NCI-H526 treated with DMSO at 0.1 percent for 48 hours (cell line): ENCODE measurements around the gene STAC.

Experiments
- DNase-seq: peaks from one replicate; lab custom pipeline; 2025; lab: John Stamatoyannopoulos, UW

The STAC gene, protein sequence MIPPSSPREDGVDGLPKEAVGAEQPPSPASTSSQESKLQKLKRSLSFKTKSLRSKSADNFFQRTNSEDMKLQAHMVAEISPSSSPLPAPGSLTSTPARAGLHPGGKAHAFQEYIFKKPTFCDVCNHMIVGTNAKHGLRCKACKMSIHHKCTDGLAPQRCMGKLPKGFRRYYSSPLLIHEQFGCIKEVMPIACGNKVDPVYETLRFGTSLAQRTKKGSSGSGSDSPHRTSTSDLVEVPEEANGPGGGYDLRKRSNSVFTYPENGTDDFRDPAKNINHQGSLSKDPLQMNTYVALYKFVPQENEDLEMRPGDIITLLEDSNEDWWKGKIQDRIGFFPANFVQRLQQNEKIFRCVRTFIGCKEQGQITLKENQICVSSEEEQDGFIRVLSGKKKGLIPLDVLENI

DNA sequence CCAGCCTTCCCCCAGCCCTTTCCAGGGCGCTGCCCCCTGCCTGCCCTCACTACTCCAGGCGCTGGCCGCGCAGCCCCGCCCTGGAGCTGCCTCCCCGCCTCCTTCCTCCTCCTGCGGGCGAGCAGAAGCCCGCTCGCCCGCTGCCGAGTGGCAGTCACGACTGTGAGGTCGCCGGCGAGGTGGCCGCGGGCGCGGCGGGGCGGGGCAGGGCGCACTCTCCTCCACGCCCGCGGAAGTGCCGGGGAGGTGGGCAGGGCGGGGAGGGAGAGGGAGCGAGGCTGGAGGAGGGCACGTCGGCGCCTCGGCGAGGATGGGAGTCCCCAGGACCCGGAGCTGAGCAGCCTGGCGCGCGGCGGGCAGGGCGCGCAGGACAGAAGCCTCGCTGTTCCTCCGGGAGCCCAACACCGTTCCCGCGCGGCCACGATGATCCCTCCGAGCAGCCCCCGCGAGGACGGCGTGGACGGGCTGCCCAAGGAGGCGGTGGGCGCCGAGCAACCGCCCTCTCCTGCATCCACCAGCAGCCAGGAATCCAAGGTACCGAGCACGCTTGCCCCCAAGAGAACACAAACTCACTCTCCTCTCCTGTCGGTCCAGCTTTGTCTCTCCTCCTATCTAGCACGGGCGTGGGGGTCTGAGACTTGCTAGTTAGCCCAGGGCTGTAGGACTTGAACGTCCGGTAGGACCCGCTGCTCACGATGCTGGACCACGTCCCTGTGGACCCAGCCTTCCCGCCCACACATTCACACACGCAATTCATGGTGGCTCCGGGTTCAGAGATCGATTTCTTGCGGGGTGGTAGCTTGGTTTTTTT, at the start of gene STAC:
Gene STAC (plus strand): TSS at position 284 of the 811 bp plus-strand sequence. CDS start 140 bp downstream, at position 424.
- DNase-seq, result no peak

DNA sequence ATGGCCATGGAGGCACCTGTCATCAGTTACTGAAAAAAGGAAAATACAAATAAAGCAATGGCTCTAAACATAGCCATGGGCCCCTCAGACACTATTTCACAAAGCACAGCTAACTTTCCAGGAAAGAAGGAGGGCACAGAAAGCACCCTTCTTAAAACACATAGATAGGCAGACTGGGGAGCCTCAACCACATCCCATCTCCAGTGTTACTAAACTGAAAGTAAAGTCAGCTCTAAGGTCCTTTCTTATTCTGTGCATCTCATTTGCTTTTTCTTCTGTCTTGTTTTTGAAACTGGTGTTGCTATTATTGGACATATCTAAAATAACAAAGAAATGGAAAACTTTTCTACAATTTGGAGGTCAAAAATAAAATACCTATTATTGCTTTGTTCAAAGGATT, 48.2 kb upstream of the STAC start:
- DNase-seq, result no peak

DNA sequence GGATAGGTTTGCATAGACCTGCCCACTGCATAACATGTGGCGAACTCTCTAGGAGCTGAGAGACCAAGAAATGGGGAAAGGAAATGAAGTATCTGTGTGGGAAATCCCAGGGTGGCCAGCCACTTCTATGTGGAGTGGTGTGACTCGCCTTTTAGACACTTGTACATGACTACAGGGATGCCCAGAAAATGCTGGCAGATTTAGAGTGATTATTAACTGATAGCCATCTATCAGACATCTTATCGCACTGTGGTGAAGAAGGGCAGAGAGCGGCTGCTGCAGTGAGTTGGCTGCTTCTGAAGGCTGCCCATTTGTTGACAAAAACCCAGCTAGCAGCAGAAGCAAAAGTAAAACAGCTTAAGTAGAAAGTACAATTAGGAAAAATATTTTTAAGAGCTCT, 18.1 kb upstream of the STAC start:
- no peak for DNase-seq

DNA sequence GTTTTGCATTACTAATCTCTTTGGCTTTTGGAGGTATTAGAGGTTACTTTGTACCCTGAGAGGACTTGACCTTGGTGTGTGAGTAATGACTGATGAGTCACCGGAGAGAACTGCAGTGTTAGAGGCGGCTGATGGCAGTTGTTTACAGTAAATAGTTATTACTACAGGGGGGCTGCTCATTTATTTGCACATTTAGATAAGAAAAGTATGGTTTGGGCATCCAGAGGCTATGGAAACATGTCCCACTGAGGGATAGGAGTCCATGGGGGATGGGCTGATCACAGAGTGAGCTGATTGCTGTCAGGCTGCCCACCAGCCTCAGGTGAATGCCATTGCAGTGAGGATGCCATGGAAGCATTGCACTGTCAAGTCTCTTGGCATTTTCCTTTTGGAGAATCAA, 17.3 kb upstream of the STAC start:
- DNase-seq, result no peak

DNA sequence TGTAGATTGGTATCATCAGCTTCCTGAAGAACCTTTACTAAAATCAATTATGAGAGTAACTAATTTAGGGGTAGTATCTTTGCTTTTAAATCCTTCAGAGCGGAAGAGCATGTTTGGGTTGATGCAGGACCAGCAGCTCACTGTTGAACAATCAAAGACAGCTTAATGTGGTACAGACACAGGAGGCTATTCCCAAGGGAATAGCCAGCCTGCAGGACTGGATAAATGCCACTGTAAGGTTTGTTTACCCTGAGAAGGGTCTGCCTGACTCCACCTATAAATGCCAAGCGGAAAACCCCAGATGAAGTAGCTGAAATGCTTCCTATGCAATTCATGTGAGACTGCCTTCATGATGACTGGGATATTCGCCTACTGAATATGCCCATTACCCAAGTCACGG, 16.0 kb upstream of the STAC start:
- DNase-seq, result no peak

DNA sequence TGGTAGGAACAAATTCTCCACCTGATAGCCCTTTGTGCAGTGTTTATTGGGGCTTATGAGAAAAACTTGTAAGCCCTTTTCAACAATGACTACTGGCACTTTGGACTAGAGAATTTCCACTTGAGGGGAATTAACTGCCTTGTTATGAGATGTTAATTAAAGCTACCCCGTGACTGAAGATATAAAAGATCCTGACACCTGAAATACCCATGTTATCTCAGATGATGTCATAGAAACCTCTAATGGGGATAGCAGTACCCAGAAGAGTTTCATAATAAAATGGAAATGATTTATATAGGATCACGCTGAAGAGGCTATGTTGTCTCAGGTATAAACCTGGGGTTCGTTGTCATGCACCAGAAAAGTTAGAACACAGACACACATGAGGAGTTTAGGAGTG, 14.5 kb upstream of the STAC start:
- DNase-seq, result no peak

DNA sequence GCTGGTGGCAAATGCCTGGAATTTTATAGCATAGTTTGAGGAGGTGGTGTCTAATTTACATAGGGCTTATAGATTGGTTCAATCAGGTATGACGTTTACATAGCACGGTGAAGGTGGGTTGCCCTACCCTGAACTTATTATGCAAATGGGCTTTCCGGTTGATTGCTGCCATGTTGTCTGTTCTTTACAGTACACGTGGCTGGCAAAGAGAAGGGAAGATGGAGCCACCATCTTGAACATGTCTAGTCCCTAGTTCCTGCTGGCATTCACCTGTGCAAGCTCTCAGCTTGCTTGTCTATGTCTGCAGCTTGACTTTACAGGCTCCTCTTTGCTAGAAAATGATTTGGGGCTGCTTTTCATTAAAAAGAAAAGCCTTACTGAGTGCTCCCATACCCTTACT, 14.0 kb upstream of the STAC start:
- DNase-seq, result peak; percentile 16

DNA sequence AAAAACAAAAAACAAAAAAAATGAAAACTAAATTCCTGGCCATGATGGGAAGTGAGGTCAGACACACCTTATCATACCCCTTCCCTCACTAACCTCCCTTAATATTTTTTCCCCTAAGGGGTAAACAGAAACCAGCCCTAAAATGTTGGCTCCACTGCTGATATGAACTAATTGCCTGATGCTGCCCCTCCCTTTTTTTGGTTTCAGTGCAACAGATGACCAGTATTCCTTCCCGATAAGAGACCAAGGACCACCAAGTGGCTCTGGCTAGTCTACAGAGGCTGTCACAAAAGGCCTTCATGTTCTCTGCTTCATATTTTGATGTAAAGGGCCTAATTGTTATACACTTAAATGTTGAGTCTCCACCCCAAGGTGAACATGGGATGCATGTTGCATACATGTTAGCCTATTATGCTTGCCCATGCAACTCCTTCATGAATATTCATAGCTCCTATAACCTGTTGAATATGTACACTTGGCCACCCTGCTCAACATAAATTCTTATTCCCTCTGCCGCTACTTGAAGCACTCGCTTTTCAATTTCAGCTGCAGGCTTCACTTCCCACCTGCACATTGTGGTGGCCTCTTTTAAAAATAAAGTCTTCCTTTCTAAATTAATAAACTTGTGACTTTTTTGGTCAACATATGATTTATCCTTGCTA, 12.3 kb upstream of the STAC start:
- no peak for DNase-seq

DNA sequence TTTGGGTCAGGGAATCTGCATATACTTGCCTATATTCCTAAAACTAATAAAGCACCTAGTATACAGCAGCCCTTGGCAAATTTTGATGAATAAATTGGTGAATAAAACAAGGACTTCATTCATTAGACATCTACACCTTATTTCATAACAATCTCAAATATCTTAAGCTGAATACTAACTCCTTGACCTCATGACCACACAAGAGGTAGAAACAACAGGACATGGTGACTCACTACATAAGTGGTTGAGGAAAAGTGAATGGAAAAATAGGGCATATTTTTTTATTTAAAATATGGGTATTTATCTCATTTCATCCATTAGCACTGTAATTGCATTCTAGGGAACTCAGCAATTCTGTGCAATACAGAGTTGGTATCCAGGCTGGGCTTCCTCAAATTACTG, 7.8 kb upstream of the STAC start:
- no peak for DNase-seq

DNA sequence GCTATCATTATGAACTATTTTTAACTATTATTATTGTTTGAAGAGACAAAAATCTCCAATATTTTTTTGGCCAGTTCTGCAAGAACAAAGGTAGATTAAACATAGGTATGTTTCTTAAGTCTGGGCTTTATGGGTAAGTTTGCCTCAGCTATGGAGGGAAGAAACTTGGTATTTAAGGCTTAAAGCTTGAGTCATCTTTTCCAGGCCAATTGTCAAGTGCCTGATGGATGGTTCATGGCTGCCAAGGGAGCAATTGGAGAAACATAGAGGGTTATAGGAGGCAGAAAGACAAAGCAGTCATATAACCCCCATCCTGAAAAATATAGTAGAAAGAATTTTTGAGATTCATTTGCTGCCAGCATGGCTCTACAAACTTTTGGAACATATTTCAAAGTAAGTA, 7.2 kb upstream of the STAC start:
- no peak for DNase-seq

DNA sequence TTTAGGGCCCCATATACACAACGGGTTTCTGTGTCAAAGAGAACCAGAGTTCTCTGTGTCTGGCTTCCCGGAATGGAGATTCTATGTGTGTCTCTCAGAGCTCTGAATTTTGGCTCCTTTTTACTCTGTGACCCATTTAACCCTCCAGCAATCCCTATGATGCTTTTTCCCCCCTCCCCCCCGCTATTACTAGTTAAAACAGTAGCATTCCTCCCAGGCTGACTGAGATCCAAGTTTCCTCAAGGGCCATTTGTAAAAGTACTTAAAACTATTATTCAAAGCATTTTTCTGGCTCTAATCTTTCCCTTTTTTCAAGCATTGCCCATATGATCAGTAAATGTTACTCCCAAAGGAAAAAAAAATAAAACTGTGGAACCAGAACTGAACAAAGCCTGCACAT, 6.6 kb upstream of the STAC start:
- DNase-seq, result no peak

DNA sequence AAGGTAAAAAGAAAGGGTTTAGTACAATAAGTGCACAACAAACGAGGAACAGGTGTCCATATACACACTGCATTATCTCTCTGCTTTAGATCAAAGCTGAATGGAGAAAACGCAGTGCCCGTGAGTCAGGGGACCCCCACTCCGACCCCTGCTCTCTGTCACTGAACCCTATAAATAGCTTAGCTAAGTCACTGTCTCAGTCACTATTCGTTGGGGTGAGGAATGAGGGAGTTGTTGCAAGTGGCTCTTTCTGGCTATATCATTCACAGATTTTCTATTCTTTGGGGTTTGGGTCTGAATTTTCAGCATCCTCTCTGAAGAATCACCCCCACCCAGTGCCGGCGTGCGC, 458 bp upstream of the STAC start:
- no peak for DNase-seq

DNA sequence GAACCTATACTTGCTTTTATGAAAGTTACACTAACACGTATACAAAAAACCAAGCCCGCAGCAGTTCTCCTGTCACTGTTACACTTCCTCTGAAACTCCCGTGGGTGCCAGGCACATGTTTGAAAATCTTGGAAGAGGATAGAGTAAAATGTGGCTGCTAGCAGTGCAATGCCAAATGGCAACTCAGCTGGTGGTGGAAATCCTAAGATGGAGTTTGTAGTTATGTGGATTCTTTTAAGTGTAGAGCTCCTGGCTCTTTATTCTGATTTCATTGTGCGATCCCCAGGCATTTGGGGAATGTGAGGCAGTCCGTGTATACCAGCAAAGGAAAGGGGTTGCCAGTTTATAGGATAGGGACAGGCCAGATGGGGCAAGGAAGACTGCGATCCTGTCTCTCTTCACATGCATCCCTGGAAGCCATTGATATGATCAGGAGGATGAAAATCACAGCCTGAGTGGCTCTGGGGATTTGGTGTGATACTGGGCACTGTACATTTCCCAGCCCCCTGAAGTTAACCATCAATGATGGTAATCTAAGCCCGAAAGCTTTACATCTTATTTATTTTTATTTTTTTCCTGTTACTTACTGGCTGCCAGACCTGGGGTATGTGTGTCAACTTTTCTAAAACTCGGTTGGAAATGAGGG, 1.1 kb downstream of the STAC start:
- no peak for DNase-seq

DNA sequence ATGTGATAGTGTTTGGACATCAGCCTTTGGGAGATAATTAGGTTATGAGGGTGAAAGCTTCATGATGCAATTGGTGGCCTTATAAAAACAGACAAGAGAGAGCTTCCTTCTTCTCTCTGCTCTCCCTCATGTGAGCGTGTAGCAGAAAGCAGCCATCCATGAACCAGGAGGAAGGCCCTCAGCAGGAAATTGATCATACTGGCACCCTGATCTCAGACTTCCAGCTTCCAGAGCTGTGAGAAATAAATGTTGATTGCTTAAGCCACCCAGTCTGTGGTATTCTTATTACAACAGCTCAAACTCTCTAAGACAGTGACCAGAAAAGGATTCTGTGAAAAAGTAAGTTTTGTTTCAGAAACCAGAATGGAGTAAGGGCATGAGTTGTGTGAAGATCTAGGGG, 13.3 kb downstream of the STAC start:
- no peak for DNase-seq

DNA sequence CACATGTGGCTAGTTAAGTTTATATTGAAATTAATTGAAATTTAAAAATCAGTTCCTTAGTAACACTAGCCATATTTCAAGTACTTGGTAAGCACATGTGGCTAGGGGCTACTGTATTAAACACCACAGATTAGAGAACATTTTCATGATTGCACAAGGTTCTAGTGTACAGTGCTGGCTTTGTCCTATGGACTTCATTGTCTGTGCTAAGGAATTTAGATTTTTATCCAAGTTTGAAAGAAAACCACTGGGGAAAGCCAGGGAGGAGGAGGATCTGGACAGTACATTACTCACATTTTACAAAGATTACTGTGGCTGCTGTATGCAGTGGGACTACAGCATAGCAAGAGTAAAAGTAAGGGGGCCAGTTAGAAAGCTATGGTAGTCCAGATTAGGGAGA, 13.9 kb downstream of the STAC start:
- DNase-seq, result no peak

DNA sequence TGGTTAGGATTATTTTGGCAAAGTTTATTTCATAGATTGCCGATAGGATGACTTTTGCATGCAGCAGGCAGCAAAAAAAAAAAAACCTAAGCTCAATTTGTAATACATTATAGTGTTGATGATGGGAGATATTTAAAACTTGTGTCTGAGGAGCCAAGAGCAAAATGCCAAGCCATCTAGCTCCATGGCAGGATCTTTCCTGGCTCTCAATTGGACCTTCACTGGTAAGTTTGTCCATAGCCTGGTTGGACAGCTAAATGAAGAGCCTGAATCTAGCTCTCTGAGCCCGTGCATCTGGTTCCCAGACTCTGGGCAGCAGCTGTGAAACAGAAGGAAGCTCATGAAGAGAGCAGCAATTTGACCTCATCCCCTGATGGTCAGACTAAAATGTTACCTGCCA, 17.5 kb downstream of the STAC start:
- no peak for DNase-seq

DNA sequence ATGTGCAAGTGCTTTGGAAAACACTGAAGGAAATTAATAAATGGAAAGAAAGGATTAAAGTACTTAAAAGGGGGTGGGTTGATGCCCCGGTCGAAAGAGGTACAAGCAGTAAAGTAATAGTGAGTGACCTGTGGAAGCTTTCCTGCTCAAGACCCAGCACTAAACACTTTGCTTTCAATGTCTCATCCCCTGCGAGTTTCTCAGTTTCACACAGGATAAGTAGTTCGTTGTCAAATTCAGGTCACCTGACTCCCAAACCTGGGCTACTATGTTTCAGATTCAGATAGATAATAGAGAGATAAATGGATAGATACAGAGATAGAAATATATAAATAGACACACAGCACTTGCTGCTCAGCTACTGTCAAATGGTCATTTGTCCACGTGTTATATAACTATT, 19.6 kb downstream of the STAC start:
- DNase-seq, result no peak

DNA sequence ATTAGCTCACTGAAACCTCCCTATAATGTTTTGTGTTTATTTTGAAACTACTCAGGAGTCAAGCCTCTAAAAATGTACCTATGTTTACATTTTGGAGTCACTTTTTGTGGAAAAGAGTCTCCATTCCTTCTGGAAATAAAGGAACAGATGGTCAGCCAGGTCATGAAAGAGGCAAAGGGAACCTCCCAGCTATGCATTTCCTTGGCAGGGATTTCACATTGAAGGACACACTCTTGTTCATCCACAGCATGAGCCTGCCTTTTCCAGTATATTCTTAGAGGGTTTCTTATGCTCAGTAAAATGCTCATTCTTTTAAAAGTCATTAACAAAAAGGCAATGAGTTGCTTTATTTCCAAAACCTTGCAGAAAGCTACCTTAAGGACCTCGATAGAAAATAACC, 20.8 kb downstream of the STAC start:
- DNase-seq, result no peak

DNA sequence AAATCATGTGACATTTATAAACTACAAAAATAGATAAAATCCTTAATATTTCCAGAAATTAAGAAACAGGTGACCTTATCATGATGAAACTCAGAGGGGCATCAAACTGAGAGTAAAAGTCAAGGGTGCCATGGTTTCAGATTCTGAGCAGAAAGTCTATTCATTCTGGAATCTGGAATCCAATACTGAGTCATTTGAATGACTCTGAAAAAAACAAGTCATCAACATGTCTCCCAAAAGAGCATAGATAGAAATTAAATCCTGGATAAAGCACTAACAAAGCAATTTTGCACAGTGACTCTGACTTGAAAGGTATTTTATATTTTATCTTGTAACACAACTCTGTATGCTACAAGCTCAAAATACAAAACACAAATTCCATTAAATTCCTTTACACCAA, 23.4 kb downstream of the STAC start:
- no peak for DNase-seq

DNA sequence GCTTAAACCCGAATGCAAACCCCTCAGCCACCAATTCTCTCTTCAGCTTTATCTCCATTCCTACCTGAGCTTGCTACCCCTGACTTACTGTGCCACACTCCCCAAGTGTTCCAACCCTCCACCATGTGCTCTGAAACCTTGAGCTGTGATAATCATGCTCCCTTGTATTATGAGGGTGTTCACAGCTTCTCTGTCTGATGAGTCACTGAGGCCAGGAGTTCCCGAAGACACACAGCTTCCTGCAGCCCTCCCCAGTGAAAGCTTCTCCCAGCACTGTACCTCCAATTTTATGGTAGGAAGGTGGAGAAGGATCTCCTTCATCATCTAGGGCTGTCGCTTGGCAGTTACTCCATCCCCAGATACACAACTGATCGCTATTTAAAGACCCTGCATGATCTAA, 24.9 kb downstream of the STAC start:
- DNase-seq, result no peak

DNA sequence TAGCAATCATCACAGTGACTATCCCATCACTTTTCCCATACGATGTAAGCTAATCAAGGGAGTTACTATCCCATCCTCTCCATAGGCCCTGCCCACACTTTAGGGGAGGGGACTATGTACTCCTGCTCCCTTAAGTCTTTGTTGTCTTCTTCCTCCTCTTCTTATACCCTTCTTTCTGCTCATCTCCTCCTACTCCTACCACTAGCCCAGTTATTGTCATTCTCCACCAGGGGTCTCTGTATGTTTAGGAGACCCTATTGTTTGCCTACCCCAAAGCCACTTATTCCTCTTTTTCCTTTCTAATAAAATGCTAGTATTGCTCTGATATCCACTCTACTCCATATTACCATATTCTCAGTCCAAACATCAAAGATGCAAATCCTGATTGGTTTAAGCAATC, 27.8 kb downstream of the STAC start:
- no peak for DNase-seq

DNA sequence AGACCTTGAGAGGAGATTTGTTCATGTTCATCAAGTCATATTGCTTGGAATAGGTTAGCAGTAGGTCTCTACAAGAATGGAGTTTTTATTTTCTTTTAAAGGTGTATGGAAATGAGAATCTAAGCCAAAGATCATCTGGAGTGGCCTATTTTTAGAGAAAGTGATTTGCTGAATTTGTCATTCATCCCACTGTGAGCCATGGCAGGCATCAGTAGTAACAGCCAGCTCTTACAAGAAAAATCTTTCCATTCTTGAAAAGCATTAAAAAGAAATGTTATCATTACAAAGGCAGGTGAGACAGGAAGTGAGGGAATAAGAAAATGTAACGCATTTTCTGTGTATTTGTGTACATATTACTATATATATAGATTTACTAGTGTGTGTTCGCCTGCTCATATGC, 29.6 kb downstream of the STAC start:
- no peak for DNase-seq

DNA sequence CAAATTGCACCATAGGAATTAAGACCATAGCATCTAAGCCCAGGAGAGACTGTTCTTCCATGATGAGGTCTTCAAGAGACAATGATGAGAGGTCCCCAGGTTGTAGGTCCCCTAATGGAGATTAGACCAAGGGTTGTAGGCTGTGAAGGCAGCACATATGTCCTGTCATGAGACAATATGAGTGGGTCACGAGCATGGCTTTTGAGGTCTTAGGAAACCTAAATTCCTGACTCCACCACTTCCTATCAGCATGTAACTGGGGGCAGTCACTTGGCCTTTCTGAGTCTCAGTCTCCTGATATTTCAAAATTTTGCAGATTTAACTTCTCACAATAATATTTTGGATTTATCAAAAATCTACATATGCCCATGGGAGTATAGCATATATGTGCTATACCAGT, 31.3 kb downstream of the STAC start:
- DNase-seq, result no peak
